HG03095 (cell line): Measurements from ENCODE around the gene CKAP5.

ENCODE experiments used
- ATAC-seq: cut with Tn5 transposase; IDR thresholded peaks from one replicate; pipeline ENCODE4 v1.9.1; 2021; ENCODE audit warnings: moderate library complexity; ENCODE audit not compliant: unreplicated experiment

The CKAP5 gene

GRCh38 chr11:46769636-46770221 lies 76.4 kb downstream of the CKAP5 start:
- no peak for ATAC-seq

GRCh38 chr11:46766656-46767055 lies 79.4 kb downstream of the CKAP5 start:
- ATAC-seq = no peak

GRCh38 chr11:46762248-46762647 lies 83.8 kb downstream of the CKAP5 start:
- no peak for ATAC-seq

- ATAC-seq = no peak
Measured at GRCh38 chr11:46761807-46762206, 84.3 kb downstream of the CKAP5 start.

- no peak for ATAC-seq
Measured at GRCh38 chr11:46760429-46761128, 85.5 kb downstream of the CKAP5 start.

DNA sequence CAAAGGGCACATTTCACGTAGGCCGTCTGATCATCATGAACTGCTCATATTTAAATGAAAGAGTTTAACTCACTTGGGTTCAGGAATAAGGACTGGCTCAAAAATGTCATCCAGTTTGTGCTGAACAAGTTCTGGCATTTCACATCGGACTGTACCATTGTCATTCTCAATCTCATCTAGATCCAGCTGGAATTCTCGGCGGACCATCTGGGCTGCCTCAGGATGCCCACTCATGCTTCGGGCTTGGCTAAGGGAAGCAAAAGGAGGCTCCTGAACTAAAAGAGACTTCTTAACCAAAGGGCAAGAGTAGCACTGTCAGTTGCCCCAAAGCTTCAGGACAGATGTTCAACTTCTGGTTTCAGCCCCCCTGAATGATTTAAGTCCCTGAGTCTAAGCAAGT lies 86.9 kb downstream of the CKAP5 start:
- no peak for ATAC-seq

GRCh38 chr11:46755962-46756361 lies 90.1 kb downstream of the CKAP5 start:
- no peak for ATAC-seq

DNA sequence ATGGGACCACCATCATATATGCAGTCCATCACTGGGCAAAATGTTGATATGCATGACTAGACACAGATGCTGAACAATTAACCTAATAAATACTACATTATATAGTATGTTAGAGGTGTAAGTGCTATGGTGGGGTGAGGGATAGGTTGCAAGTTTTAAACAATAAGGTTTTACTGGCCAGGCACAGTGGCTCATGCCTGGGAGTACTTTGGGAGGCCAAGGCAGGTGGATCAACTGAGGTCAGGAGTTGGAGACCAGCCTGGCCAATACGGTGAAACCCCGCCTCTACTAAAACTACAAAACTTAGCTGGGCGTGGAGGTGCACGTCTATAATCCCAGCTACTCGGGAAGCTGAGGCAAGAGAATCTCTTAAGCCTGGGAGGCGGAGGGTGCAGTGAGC lies 98.9 kb downstream of the CKAP5 start:
- no peak for ATAC-seq

DNA sequence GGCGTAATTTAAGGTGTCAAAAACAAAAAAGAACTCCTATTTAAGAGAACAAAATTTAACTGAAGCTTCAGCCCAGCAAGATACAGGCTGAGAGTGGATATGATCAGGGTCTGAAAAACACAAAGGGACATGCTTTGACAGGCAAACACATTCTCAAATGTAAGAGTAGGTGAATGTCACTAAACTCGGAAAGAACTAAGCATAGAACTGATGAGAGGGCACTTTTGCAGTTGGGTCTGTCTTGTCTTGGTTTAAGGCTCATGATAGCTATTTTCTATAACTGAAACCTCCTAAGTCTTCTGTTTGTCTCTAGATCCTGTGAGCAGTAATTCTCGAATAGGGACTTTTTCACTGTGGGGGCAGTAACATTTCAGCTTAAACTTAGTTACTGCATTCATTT lies 100.1 kb downstream of the CKAP5 start:
- ATAC-seq = no peak

- ATAC-seq = no peak
Measured at GRCh38 chr11:46745328-46745727, 100.8 kb downstream of the CKAP5 start.

DNA sequence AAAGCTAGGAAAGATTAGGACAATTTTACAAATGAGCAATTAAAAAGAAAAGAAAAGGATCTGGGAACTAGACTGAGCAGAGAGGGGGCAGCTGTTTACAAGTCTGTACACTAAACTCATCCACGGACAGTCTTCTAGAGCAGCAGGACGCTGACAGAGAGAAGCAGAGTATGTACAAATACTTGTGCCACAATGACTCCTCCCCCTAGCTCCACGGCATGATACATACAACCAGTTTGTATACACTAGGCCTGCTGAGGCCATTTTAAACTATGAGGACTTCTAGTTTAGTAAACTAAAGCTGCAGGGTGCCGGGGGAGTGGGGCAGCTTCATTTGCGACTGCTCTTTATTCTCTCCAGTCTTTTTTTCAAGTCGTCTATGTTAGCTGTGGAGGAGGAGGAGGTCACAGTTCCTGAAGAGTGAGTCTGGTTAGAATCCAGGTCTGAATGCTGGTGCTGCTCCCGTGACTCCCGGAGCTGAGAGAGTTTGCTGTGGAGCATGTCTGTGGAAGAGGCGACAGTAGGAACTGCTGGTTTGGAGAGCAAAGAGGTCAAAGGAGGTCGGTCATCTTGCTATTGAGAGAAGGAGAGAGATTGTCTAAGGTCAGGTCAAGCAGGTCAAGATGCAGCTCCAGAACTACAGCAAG lies 102.3 kb downstream of the CKAP5 start:
- no peak for ATAC-seq

- ATAC-seq = no peak
Measured at GRCh38 chr11:46743043-46743442, 103.0 kb downstream of the CKAP5 start.

GRCh38 chr11:46741600-46742484 lies 104.2 kb downstream of the CKAP5 start:
- no peak for ATAC-seq

- no peak for ATAC-seq
Measured at GRCh38 chr11:46738887-46739286, 107.2 kb downstream of the CKAP5 start.

DNA sequence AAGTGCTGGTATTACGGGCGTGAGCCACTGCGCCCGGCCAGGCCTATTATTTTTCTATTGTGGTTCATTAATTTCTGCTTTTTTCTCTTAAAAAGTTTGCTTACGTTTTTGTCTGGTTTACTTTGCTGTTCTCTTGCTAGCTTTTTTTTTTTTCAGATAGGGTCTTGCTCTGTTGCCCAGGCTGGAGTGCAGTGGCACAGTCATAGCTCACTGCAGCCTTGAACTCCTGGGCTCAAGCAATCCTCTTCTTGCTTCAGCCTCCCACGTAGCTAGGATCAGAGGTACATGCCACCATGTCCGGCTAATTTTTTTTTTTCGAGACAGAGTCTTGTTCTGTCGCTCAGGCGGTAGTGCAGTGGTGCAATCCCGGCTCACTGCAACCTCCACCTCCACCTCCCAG lies 108.4 kb downstream of the CKAP5 start:
- no peak for ATAC-seq

DNA sequence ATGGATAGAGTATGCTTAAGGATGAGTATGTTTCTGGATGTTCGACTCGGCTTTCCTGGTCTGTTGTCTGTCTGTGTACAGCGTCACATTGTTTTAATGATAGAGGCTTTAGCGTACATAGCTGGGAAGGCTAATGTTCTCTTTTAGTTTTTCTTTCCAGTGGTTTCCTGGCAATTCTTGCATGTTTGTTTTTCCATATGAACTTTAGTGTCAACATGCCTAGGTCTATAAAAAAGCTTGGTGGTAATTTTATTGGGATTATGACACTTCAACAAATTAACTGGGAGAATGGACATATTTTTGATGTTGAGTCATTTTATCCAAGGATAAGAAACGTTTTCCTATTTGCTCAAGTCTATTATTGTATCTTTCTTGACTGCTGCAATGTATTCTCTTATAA lies 109.5 kb downstream of the CKAP5 start:
- ATAC-seq = no peak

DNA sequence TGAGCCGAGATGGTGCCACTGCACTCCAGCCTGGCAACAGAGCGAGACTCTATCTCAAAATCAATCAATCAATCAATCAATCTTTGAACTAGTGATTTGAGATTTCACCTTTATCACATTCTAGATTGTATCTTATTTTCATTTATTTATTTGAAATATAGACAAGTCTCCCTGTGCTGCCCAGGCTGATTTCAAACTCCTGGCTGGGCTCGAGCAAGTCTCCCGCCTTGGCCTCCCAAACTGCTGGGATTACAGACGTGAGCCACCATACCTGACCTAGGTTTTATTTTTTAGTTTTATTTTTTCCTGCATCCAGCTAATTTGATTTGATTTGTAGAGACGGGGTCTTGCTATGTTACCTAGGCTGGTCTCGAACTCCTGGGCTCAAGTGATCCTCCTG lies 109.9 kb downstream of the CKAP5 start:
- ATAC-seq = no peak

DNA sequence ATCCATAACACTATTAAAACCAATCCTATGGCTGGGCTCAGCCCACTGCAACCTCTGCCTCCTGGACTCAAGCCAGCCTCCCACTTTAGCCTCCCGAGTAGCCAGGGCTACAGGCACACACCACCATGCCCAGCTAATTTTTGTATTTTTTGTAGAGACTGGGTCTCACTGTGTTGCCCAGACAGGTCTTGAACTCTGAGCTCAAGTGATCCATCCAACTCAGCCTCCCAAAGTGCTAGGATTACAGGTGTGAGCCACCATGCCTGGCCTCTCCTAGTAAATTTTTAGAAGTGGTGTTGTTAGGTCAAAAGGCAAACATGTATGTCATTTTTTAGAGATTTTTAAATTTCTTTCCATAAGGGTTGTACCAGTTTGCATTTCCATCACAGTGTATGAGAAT lies 112.8 kb downstream of the CKAP5 start:
- ATAC-seq = no peak

DNA sequence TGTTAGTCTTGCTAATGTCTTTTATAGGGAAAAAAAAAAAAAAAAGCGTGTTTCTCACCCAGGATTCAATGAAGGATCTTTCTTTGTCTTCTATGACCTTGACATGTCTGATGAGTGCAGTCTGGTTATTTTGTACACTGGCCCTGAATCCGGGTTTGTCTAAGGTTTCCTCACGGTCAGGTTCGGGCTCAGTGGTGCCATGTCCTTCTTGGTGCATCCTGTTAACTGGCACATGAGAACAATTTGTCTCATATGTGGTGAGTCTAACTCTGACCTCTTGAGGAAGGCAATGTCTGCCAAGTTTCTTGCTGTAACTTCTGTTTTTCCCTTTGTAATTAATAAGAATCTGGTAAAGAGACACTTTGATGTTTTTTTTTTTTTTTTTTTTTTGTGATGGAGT lies 114.5 kb downstream of the CKAP5 start:
- no peak for ATAC-seq

DNA sequence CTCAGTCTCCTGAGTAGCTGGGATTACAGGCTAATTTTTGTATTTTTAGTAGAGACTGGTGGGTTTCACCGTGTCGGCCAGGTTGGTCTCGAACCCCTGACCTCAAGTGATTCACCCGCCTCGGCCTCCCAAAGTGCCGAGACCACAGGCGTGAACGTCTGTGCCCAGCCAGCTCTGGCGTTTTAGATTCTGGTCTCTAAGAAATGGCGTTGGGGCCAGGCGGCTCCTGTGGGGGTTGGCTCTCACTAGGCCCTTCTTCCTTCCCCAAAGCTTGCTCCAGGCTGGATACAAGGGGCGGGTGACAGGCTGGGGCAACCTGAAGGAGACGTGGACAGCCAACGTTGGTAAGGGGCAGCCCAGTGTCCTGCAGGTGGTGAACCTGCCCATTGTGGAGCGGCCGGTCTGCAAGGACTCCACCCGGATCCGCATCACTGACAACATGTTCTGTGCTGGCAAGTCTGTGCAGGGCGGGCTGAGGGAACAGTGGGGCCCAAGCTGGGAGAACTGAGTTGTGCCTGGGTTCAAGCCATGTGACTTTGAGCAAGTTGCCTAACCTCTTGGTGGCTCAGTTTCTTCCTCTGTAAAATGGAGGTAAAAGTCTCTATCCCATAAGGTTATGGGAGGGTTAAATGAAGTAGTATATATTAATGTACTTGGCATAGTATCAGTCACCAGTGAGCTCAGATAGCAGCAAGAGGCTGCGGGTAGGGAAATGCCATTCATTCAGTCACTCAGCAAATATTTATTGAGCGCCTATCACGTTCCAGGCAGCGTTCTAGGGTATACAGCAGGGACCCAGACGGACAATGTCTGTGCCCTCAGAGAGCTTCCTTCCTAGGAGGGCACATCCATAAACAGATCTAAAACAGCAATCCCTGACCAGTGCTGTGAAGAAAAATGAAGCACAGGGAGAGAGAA lies 116.7 kb downstream of the CKAP5 start:
- ATAC-seq = no peak
